IMR-90 (cell line): ENCODE results near the gene NTMT1.

ENCODE experiments used
- MXI1 ChIP-seq: IDR thresholded peaks from 2 replicates; pipeline ENCODE4 v1.6.1; 2012; ENCODE audit warnings: low read depth, mild to moderate bottlenecking, low read length, moderate library complexity, borderline replicate concordance
- POLR2A ChIP-seq: IDR thresholded peaks from 2 replicates; pipeline ENCODE4 v1.6.1; 2012; ENCODE audit warnings: mild to moderate bottlenecking, low read depth, low read length
- RAD21 ChIP-seq: IDR thresholded peaks from 2 replicates; pipeline ENCODE4 v1.6.1; 2012; ENCODE audit warnings: low read length, improper control_type of control experiment
- RCOR1 ChIP-seq: IDR thresholded peaks from 2 replicates; pipeline ENCODE4 v1.6.1; 2012; ENCODE audit warnings: mild to moderate bottlenecking, low read length, improper control_type of control experiment; ENCODE audit not compliant: insufficient replicate concordance
- SMC3 ChIP-seq: fragments of 150-350 bp; IDR thresholded peaks from 2 replicates; pipeline ENCODE4 v1.6.1; 2016; ENCODE audit warnings: low read depth, mild to moderate bottlenecking, antibody characterized with exemption, low read length, moderate library complexity
- USF2 ChIP-seq: fragments of 150-350 bp; IDR thresholded peaks from 2 replicates; pipeline ENCODE4 v1.6.1; 2017; ENCODE audit warnings: mild to moderate bottlenecking, antibody characterized with exemption, low read length, low read depth
- TF ChIP-seq, protein P1 (sequence below): conservative IDR thresholded peaks from 2 replicates; pipeline ENCODE4 v1.5.1; 2012; ENCODE audit warnings: mild to moderate bottlenecking, low read depth, low read length, improper control_type of control experiment

GRCh38 chr9:129626079-129626624 is at the start of gene NTMT1:
- TF ChIP-seq USF2 = peak; percentile 98
- TF ChIP-seq, protein P1, sequence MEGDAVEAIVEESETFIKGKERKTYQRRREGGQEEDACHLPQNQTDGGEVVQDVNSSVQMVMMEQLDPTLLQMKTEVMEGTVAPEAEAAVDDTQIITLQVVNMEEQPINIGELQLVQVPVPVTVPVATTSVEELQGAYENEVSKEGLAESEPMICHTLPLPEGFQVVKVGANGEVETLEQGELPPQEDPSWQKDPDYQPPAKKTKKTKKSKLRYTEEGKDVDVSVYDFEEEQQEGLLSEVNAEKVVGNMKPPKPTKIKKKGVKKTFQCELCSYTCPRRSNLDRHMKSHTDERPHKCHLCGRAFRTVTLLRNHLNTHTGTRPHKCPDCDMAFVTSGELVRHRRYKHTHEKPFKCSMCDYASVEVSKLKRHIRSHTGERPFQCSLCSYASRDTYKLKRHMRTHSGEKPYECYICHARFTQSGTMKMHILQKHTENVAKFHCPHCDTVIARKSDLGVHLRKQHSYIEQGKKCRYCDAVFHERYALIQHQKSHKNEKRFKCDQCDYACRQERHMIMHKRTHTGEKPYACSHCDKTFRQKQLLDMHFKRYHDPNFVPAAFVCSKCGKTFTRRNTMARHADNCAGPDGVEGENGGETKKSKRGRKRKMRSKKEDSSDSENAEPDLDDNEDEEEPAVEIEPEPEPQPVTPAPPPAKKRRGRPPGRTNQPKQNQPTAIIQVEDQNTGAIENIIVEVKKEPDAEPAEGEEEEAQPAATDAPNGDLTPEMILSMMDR = no peak
- TF ChIP-seq POLR2A = peak; percentile 86
- TF ChIP-seq MXI1 = peak; percentile 91
- no peak for TF ChIP-seq SMC3
- no peak for TF ChIP-seq RAD21
- TF ChIP-seq RCOR1 = no peak
